ENCODE data around the gene CDK5RAP1. TPM values are rescaled to one million over a fixed set of nuclear protein-coding genes. Genes with fewer than 3 reads are reported as not detected.
"Not testable (repeated sequence)": the region's sequence is repeated elsewhere in the genome, so short reads cannot be mapped to it uniquely, and the experiment has no call there.

The CDK5RAP1 gene
- total and polyA plus RNA-seq, 4 donors: 11.3 to 22.1 (median 14.8) TPM

DNA sequence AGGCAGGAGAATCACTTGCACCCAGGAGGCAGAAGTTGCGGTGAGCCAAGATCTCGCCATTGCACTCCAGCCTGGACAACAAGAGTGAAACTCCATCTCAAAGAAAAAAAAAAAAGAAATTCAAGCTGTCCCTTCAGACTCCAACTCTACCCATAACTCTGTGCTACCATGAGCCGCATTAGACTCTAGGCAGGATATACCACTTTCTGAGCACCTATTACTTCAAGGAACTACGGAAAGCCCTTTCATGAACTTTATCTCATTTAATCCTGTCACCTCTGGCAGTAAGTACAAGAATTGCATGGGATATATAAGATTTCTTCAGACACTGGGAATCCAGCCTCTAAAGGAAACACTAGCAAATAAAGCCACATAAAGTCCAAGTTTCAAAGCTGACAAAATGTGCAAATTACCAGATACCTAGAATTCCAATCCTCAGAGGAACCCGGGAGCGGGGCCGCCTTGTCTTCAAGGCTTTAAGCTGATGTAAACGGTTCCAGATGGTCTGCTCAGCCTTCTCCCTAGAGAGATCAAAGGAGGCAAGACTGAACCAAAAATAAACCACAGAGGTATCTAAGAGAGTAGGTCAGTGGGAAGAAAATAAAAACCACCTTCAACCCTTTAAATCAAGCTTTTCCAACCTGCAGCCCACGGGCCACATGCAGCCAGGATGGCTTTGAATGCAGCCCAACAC, 9.4 kb downstream of the CDK5RAP1 start:
- H3K36me3 ChIP-seq (ENCODE audit: control insufficient read depth in 4 of 4, insufficient read depth in 3 of 4, low read depth in 1 of 4, low read length in 3 of 4): peaks cover 14 to 42% (median 26%) of the 10 kb centered on the region in 4 donors
- 93% methylated on average over 9 of the region's 9 CpGs for WGBS
- H3K27me3 ChIP-seq (ENCODE audit: control insufficient read depth in 4 of 4, insufficient read depth in 4 of 4, low read length in 3 of 4): no peaks in the 10 kb centered on the region
- H3K27ac ChIP-seq (ENCODE audit: low read depth in 1 of 2, low read length in 2 of 2): no peak overlapping the region
- no peaks in the 10 kb centered on the region for H3K4me1 ChIP-seq (ENCODE audit: control insufficient read depth in 4 of 4, insufficient read depth in 4 of 4, low read length in 3 of 4)
- no peak overlapping the region for H3K9ac ChIP-seq (ENCODE audit: low read depth in 1 of 2, low read length in 2 of 2)
- DNase-seq (ENCODE audit: low spot score): no peak
- TF ChIP-seq SP1 (IDR thresholded peaks at IDR 0.05) (no peak), ATF3 (IDR thresholded peaks at IDR 0.05) (no peak), HNF4A (conservative IDR thresholded peaks at IDR 0.05) (no peak), RAD21 (IDR thresholded peaks at IDR 0.05) (no peak), JUND (IDR thresholded peaks at IDR 0.05) (no peak), GABPA (IDR thresholded peaks at IDR 0.05 in 1 of 2, conservative IDR thresholded peaks at IDR 0.05 in 1 of 2) (no peak), HNF4G (IDR thresholded peaks at IDR 0.05) (no peak), REST (IDR thresholded peaks at IDR 0.05) (no peak), FOXA1 (IDR thresholded peaks at IDR 0.05) (no peak), NR2F2 (IDR thresholded peaks at IDR 0.05) (no peak), TAF1 (conservative IDR thresholded peaks at IDR 0.05) (no peak)
- TF ChIP-seq, protein P1, sequence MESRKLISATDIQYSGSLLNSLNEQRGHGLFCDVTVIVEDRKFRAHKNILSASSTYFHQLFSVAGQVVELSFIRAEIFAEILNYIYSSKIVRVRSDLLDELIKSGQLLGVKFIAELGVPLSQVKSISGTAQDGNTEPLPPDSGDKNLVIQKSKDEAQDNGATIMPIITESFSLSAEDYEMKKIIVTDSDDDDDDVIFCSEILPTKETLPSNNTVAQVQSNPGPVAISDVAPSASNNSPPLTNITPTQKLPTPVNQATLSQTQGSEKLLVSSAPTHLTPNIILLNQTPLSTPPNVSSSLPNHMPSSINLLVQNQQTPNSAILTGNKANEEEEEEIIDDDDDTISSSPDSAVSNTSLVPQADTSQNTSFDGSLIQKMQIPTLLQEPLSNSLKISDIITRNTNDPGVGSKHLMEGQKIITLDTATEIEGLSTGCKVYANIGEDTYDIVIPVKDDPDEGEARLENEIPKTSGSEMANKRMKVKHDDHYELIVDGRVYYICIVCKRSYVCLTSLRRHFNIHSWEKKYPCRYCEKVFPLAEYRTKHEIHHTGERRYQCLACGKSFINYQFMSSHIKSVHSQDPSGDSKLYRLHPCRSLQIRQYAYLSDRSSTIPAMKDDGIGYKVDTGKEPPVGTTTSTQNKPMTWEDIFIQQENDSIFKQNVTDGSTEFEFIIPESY (IDR thresholded peaks at IDR 0.05): no peak
- TF ChIP-seq, protein P2, sequence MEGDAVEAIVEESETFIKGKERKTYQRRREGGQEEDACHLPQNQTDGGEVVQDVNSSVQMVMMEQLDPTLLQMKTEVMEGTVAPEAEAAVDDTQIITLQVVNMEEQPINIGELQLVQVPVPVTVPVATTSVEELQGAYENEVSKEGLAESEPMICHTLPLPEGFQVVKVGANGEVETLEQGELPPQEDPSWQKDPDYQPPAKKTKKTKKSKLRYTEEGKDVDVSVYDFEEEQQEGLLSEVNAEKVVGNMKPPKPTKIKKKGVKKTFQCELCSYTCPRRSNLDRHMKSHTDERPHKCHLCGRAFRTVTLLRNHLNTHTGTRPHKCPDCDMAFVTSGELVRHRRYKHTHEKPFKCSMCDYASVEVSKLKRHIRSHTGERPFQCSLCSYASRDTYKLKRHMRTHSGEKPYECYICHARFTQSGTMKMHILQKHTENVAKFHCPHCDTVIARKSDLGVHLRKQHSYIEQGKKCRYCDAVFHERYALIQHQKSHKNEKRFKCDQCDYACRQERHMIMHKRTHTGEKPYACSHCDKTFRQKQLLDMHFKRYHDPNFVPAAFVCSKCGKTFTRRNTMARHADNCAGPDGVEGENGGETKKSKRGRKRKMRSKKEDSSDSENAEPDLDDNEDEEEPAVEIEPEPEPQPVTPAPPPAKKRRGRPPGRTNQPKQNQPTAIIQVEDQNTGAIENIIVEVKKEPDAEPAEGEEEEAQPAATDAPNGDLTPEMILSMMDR (IDR thresholded peaks at IDR 0.05; ENCODE audit: low read depth, low read length, missing input control): no peak
- no peak overlapping the region for H3K4me3 ChIP-seq (ENCODE audit: low read depth in 1 of 3, low read length in 3 of 3)
- H3K9me3 ChIP-seq (ENCODE audit: control insufficient read depth in 4 of 4, low read length in 3 of 4): no peaks in the 10 kb centered on the region

- DNase-seq (ENCODE audit: low spot score); H3K9me3 ChIP-seq (ENCODE audit: control insufficient read depth in 4 of 4, low read length in 3 of 4); H3K27me3 ChIP-seq (ENCODE audit: control insufficient read depth in 4 of 4, insufficient read depth in 4 of 4, low read length in 3 of 4); H3K27ac ChIP-seq (ENCODE audit: low read depth in 1 of 2, low read length in 2 of 2); H3K4me3 ChIP-seq (ENCODE audit: low read depth in 1 of 3, low read length in 3 of 3); H3K9ac ChIP-seq (ENCODE audit: low read depth in 1 of 2, low read length in 2 of 2); H3K4me1 ChIP-seq (ENCODE audit: control insufficient read depth in 4 of 4, insufficient read depth in 4 of 4, low read length in 3 of 4): not testable (repeated sequence)
- H3K36me3 ChIP-seq (ENCODE audit: control insufficient read depth in 4 of 4, insufficient read depth in 3 of 4, low read depth in 1 of 4, low read length in 3 of 4): peaks cover 12 to 58% (median 41%) of the 10 kb centered on the region in 4 donors
- WGBS: 98% methylated on average over 36 of the region's 36 CpGs
These were observed 12.0 kb downstream of the CDK5RAP1 start for GRCh38 chr20:33389326-33389725.

Measured in liver (tissue), 9 donors.